HEK293T (cell line): ENCODE data around the gene ZNF516.

Experiments used
- ARNT ChIP-seq: fragments of 450-650 bp; IDR thresholded peaks from 2 replicates; pipeline ENCODE4 v1.6.1; 2017; ENCODE audit warnings: mild to moderate bottlenecking
- FOXM1 ChIP-seq: fragments of 450-650 bp; IDR thresholded peaks from 2 replicates; pipeline ENCODE4 v1.6.1; 2017; ENCODE audit warnings: mild to moderate bottlenecking, borderline replicate concordance

DNA sequence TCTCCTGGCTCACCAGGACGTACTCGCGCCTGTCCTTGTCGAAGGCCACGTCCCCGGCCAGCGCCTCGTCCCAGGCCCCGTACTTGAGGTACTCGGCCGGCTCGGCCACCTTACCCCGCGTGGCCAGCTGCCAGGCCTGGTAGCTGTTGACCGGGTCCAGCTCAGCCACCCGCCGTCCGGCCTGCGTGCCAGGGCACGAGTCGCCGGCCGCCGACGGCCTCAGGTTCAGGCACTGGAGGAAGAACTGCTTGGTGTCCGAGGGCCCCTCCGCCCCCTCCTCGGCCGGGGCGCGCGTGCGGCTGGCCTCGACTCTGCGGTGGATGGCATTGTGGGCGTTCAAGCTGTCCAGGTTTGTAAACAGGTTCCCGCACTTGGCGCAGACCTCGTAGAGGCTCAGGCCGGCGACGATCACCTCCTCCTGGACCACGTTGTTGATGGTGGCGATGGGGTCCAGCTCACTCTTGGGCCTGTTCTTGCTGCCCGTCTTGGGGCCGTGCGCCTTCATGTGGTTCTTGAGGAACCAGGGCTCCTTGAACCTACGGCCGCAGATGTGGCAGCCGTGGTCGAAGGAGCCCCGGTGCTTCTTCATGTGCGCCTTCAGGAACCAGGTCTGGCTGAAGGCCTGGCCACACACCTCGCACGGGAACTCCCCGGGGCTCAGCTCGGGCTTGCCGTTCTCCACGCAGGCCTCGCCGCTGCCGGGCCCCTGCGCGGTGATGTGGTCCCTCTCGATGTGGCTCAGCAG is 53.2 kb downstream of the ZNF516 start:
- TF ChIP-seq ARNT = no peak
- no peak for TF ChIP-seq FOXM1
